Activated T-helper 17 cell treated with anti-CD3 and anti-CD28 coated beads, Interleukin-2, amount 50 U/mL, for 72 hours (primary cell): ENCODE data around the gene POU2F3. TPM values are rescaled to one million over a fixed set of nuclear protein-coding genes. Genes with fewer than 3 reads are reported as not detected.

ENCODE experiments used
- ATAC-seq: fragments of 150-1000 bp; cut with Tn5 transposase; replicated peaks from 2 replicates; pipeline ENCODE4 v1.10.0; 2021; ENCODE audit warnings: mild to moderate bottlenecking, moderate library complexity
- H3K27ac Mint-ChIP-seq: one replicate; pipeline ENCODE4 v1.8.0; 2022; ENCODE audit warnings: mixed read lengths
- H3K27me3 Mint-ChIP-seq: one replicate; pipeline ENCODE4 v1.8.0; 2022; ENCODE audit warnings: mixed read lengths
- H3K36me3 Mint-ChIP-seq: one replicate; pipeline ENCODE4 v1.8.0; 2022; ENCODE audit warnings: low read depth, mild to moderate bottlenecking, mixed read lengths
- H3K4me1 Mint-ChIP-seq: one replicate; pipeline ENCODE4 v1.8.0; 2022; ENCODE audit warnings: mixed read lengths
- H3K4me3 Mint-ChIP-seq: one replicate; pipeline ENCODE4 v1.8.0; 2022; ENCODE audit warnings: mild to moderate bottlenecking, mixed read lengths
- H3K9me3 Mint-ChIP-seq: one replicate; pipeline ENCODE4 v1.8.0; 2022; ENCODE audit warnings: mixed read lengths
- total RNA-seq, 2 donors: library from RNA; stranded (reverse); gene quantifications; one replicate each; pipeline ENCODE4 v1.2.3, GENCODE V29; 2022

Gene POU2F3
- total RNA-seq, 2 donors from 2014 or later, result 0.13 TPM; not detected in 1

GRCh38 chr11:120217526-120217925 is 22.4 kb upstream of the POU2F3 start:
- no peak for ATAC-seq
- no peak overlapping the region for H3K27ac Mint-ChIP-seq
- H3K27me3 Mint-ChIP-seq, result no peaks in the 10 kb centered on the region
- H3K36me3 Mint-ChIP-seq, result no peaks in the 10 kb centered on the region
- H3K4me1 Mint-ChIP-seq, result no peaks in the 10 kb centered on the region
- H3K4me3 Mint-ChIP-seq, result no peak overlapping the region
- no peaks in the 10 kb centered on the region for H3K9me3 Mint-ChIP-seq

GRCh38 chr11:120217941-120218694 is 21.8 kb upstream of the POU2F3 start:
- Mint-ChIP-seq H3K9me3 (no peaks in the 10 kb centered on the region), H3K4me1 (no peaks in the 10 kb centered on the region), H3K4me3 (no peak overlapping the region), H3K27ac (no peak overlapping the region), H3K36me3 (no peaks in the 10 kb centered on the region), H3K27me3 (no peaks in the 10 kb centered on the region)
- no peak for ATAC-seq

GRCh38 chr11:120218695-120219033 is 21.3 kb upstream of the POU2F3 start:
- H3K27ac Mint-ChIP-seq, result no peak overlapping the region
- H3K36me3 Mint-ChIP-seq, result no peaks in the 10 kb centered on the region
- no peak for ATAC-seq
- H3K4me3 Mint-ChIP-seq, result no peak overlapping the region
- H3K9me3 Mint-ChIP-seq, result no peaks in the 10 kb centered on the region
- peaks cover 1% of the 10 kb centered on the region for H3K27me3 Mint-ChIP-seq
- H3K4me1 Mint-ChIP-seq, result no peaks in the 10 kb centered on the region

- no peaks in the 10 kb centered on the region for H3K36me3 Mint-ChIP-seq
- peaks cover 3% of the 10 kb centered on the region for H3K27me3 Mint-ChIP-seq
- no peak for ATAC-seq
- no peaks in the 10 kb centered on the region for H3K4me1 Mint-ChIP-seq
- H3K9me3 Mint-ChIP-seq, result no peaks in the 10 kb centered on the region
- H3K4me3 Mint-ChIP-seq, result no peak overlapping the region
- no peak overlapping the region for H3K27ac Mint-ChIP-seq
Measured at GRCh38 chr11:120219232-120219937, 20.6 kb upstream of the POU2F3 start.

GRCh38 chr11:120219938-120220746 is 19.8 kb upstream of the POU2F3 start:
- peak; percentile 14 for ATAC-seq
- Mint-ChIP-seq H3K36me3 (no peaks in the 10 kb centered on the region), H3K9me3 (no peaks in the 10 kb centered on the region), H3K4me1 (no peaks in the 10 kb centered on the region), H3K4me3 (no peak overlapping the region), H3K27me3 (peaks cover 6% of the 10 kb centered on the region), H3K27ac (no peak overlapping the region)

GRCh38 chr11:120220747-120221037 is 19.2 kb upstream of the POU2F3 start:
- H3K36me3 Mint-ChIP-seq, result no peaks in the 10 kb centered on the region
- H3K4me3 Mint-ChIP-seq, result no peak overlapping the region
- no peak for ATAC-seq
- H3K9me3 Mint-ChIP-seq, result no peaks in the 10 kb centered on the region
- peaks cover 6% of the 10 kb centered on the region for H3K27me3 Mint-ChIP-seq
- no peak overlapping the region for H3K27ac Mint-ChIP-seq
- H3K4me1 Mint-ChIP-seq, result no peaks in the 10 kb centered on the region

- no peak overlapping the region for H3K4me3 Mint-ChIP-seq
- no peaks in the 10 kb centered on the region for H3K36me3 Mint-ChIP-seq
- H3K4me1 Mint-ChIP-seq, result no peaks in the 10 kb centered on the region
- H3K9me3 Mint-ChIP-seq, result no peaks in the 10 kb centered on the region
- H3K27me3 Mint-ChIP-seq, result peaks cover 6% of the 10 kb centered on the region
- no peak overlapping the region for H3K27ac Mint-ChIP-seq
- peak; percentile 46 for ATAC-seq
Measured at GRCh38 chr11:120221115-120221752, 18.7 kb upstream of the POU2F3 start.

- Mint-ChIP-seq H3K9me3 (no peaks in the 10 kb centered on the region), H3K27me3 (peaks cover 6% of the 10 kb centered on the region), H3K36me3 (no peaks in the 10 kb centered on the region), H3K27ac (no peak overlapping the region), H3K4me1 (no peaks in the 10 kb centered on the region), H3K4me3 (no peak overlapping the region)
- no peak for ATAC-seq
Measured at GRCh38 chr11:120222916-120223315, 17.0 kb upstream of the POU2F3 start.

- no peak for ATAC-seq
- Mint-ChIP-seq H3K27ac (no peak overlapping the region), H3K4me1 (no peaks in the 10 kb centered on the region), H3K4me3 (no peak overlapping the region), H3K27me3 (peaks cover 6% of the 10 kb centered on the region), H3K36me3 (no peaks in the 10 kb centered on the region), H3K9me3 (no peaks in the 10 kb centered on the region)
Measured at GRCh38 chr11:120223793-120224192, 16.1 kb upstream of the POU2F3 start.

- H3K27ac Mint-ChIP-seq, result no peak overlapping the region
- no peaks in the 10 kb centered on the region for H3K9me3 Mint-ChIP-seq
- no peaks in the 10 kb centered on the region for H3K36me3 Mint-ChIP-seq
- peaks cover 6% of the 10 kb centered on the region for H3K27me3 Mint-ChIP-seq
- no peaks in the 10 kb centered on the region for H3K4me1 Mint-ChIP-seq
- H3K4me3 Mint-ChIP-seq, result no peak overlapping the region
- ATAC-seq, result no peak
Measured at GRCh38 chr11:120224361-120224760, 15.6 kb upstream of the POU2F3 start.

- H3K27me3 Mint-ChIP-seq, result peaks cover 6% of the 10 kb centered on the region
- no peak overlapping the region for H3K27ac Mint-ChIP-seq
- ATAC-seq, result no peak
- no peaks in the 10 kb centered on the region for H3K9me3 Mint-ChIP-seq
- H3K36me3 Mint-ChIP-seq, result no peaks in the 10 kb centered on the region
- no peaks in the 10 kb centered on the region for H3K4me1 Mint-ChIP-seq
- no peak overlapping the region for H3K4me3 Mint-ChIP-seq
Measured at GRCh38 chr11:120224972-120225909, 14.7 kb upstream of the POU2F3 start.

GRCh38 chr11:120226242-120226641 is 13.7 kb upstream of the POU2F3 start:
- Mint-ChIP-seq H3K27me3 (peaks cover 6% of the 10 kb centered on the region), H3K9me3 (no peaks in the 10 kb centered on the region), H3K27ac (no peak overlapping the region), H3K36me3 (no peaks in the 10 kb centered on the region), H3K4me1 (no peaks in the 10 kb centered on the region), H3K4me3 (no peak overlapping the region)
- no peak for ATAC-seq

- Mint-ChIP-seq H3K9me3 (no peaks in the 10 kb centered on the region), H3K4me3 (no peak overlapping the region), H3K36me3 (no peaks in the 10 kb centered on the region), H3K27ac (no peak overlapping the region), H3K27me3 (peaks cover 6% of the 10 kb centered on the region), H3K4me1 (no peaks in the 10 kb centered on the region)
- no peak for ATAC-seq
Measured at GRCh38 chr11:120226714-120227113, 13.2 kb upstream of the POU2F3 start.
